GM21786 (cell line): ENCODE measurements around the gene CEP41.

ENCODE experiments used
- ATAC-seq: cut with Tn5 transposase; IDR thresholded peaks from one replicate; pipeline ENCODE4 v1.9.1; 2021; ENCODE audit not compliant: unreplicated experiment

CEP41 gene

GRCh38 chr7:130371046-130371445 is 69.8 kb downstream of the CEP41 start:
- no peak for ATAC-seq

DNA sequence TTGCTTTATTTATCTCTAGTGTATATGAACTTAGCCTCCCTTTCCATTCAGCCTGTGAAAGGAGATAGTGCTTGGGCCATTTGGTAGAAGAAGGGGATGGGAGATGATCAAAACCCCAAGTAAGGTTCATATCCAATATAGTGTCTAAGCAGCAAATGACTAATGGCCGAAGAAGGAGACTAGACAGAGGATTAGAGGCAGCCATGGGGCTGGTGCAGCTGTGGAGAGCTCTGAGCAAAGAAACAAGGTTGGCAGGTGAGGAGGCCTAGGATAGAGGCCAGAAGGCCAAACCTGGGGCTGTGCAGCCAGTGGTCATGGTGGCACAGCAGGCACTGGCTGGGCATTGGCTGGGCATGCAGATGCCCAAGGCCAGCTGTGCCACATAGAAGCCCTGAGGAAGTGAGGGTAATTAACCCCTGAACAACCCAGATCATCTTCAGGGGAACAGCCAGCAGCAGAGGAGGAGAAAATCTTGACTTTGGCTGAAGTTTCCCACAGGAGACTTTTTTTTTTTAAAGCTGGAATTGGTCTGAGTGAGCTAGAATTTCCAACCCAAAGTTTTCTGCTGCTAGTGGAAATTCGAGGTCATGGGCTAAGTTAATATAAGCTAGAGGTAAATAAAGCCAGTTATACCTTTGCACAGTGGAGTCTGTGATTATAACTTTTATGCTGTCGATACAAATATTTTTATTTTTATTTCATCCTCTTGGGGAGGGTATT is 70.8 kb downstream of the CEP41 start:
- ATAC-seq = no peak

GRCh38 chr7:130369110-130369711 is 71.6 kb downstream of the CEP41 start:
- ATAC-seq = no peak

DNA sequence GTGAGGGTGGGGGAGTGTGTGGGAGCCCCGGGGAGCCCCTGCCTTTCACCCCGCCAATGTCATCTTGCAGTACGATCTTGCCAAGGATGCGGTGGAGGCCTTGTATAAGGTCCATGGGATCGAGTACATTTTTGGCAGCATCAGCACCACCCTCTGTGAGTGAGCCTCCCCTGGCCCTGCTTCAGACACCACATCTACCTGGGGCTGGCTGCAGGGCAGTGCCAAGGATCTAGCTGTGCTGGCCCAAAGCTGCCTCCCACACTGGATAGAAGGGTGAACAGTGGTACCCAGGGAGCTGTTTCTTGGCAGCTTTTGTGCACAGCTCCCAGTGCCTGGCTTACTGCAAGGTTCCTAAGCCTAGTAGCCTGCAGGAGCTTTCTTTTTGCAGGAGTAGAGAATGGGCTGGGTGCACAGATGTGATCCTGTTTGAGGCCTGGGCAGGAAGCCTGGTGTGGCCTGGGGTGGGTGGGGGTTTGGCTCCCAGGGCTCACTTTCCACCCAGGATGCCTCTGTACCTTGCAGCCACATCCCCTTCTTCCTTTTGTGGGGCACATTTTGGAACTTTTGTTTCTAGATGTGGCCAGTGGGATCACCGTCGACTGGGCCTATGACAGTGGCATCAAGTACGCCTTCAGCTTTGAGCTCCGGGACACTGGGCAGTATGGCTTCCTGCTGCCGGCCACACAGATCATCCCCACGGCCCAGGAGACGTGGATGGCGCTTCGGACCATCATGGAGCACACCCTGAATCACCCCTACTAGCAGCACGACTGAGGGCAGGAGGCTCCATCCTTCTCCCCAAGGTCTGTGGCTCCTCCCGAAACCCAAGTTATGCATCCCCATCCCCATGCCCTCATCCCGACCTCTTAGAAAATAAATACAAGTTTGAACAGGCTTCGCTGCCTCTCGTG is 72.7 kb downstream of the CEP41 start:
- ATAC-seq = no peak

DNA sequence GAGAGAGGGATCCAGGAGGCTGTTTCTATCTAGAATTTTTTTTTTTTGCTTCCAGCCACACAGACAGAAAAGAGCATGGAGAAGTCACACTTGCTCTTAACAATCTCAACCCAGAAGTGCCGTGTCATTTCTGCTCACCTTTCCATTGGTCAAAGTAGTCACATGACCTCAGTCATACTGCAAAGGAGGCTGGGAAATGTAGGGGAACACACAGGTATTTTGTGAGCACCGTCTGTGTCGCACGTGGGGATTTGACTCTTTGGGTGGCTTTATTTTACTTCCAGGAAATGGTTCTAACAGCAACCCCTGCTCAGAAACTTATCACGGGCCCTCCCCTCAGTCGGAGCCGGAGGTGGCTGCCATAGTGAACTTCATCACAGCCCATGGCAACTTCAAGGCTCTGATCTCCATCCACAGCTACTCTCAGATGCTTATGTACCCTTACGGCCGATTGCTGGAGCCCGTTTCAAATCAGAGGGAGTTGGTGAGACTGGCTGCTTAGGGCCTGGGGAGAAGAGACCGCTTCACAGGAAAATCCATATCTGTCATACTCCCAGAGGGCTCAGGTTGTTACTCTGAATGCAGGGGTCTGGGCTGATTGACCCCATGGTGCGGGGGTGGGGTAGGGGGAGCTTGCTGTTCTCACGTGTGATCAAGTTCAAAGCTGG is 73.6 kb downstream of the CEP41 start:
- no peak for ATAC-seq

- no peak for ATAC-seq
These were observed 74.3 kb downstream of the CEP41 start for GRCh38 chr7:130366564-130366963.

GRCh38 chr7:130365511-130366441 is 75.0 kb downstream of the CEP41 start:
- ATAC-seq = peak; percentile 48

DNA sequence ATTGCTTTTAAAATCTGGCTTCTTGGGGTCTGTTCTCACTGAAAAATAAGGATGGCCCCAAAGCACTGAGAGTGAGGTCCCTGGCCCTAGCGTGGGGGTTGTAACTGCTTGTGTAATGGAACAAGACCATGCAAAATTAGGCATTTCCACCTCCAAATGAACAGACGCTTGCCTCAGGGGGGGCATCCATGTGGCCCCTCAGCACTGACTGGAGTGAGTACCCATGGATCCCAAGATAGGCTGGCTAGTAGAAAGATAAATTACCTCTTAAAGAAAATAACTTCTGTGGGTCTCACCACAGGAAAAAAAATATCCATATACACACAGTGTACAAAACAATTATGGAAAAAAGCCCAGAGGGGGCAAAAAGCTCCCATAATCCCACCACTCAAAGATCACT is 75.7 kb downstream of the CEP41 start:
- ATAC-seq = no peak

DNA sequence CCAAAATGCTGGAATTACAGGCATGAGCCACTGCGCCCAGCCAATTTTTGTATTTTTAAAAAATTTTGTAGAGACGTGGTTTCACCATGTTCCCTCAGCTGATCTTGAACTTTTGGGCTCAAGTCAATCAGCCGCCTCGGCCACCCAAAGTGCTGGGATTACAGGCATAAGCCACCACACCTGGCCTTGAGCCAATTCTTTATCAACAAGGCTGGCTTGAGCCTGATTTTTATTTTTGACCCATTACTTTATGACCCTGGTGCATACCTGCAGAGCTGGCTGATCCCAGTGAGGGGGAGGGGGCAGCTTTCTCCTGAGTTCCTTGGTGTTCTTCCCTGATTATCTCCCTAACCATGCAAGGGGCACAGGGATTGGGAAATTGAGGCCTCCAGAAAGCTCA is 76.4 kb downstream of the CEP41 start:
- ATAC-seq = no peak

- no peak for ATAC-seq
These were observed 77.6 kb downstream of the CEP41 start for GRCh38 chr7:130363026-130363847.

- no peak for ATAC-seq
These were observed 78.5 kb downstream of the CEP41 start for GRCh38 chr7:130362251-130362816.

DNA sequence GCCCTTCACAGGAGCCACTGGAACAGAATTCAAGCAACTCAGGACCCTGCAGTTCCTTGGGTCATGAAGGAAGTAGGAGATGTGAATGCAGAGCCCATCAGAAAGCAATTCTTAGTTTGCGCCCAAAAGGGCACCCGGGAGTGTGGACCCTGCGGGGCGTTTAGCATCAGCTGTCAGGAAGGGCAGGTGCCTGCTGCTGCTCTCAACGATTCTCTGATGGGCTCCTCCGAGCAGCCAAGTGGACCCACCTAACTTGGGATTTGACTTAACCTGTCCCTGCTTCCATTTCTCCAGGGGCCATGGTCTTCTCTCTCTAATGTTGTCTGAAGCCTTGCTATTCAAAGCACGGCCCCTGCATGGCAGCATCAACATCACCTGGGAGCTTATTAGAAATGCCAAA is 79.1 kb downstream of the CEP41 start:
- ATAC-seq = no peak

DNA sequence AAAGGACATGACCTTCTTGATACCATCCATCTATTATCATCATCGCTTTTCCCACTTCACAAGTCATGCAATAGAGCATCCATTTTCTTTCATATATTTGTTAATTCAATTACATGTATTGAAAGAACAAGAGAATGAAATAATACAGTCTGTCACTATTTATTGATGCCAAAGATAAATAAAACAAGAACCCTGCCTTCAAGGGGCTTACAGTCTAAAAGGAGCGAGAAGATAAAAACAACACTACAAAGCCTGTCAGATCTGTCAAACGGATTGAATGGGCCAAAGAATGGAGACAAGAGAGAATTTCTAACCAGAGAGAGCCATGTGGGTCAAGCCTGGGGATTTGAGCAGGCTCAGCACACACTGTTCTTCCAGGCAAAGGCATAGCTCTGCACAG is 80.3 kb downstream of the CEP41 start:
- no peak for ATAC-seq

GRCh38 chr7:130359276-130359857 is 81.4 kb downstream of the CEP41 start:
- ATAC-seq = no peak

DNA sequence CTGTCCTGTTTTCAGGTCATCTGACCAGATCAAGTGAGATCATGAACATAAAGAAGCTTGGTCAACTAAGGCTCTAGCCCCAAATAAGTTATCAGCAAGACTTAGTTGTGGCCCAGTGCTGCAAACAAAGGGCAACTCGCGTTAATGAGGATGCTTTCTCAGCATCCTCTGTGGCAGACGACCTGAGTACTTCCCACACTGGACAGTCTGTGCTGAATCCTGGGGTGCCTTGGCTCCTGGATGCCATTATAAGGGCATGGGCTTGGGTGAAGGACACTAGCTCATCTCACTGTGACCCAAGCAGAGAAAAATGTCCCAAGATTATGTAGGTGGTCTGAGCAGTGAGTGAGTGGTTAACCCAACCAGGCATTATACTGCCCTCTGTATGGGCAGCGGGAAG is 82.3 kb downstream of the CEP41 start:
- ATAC-seq = no peak

DNA sequence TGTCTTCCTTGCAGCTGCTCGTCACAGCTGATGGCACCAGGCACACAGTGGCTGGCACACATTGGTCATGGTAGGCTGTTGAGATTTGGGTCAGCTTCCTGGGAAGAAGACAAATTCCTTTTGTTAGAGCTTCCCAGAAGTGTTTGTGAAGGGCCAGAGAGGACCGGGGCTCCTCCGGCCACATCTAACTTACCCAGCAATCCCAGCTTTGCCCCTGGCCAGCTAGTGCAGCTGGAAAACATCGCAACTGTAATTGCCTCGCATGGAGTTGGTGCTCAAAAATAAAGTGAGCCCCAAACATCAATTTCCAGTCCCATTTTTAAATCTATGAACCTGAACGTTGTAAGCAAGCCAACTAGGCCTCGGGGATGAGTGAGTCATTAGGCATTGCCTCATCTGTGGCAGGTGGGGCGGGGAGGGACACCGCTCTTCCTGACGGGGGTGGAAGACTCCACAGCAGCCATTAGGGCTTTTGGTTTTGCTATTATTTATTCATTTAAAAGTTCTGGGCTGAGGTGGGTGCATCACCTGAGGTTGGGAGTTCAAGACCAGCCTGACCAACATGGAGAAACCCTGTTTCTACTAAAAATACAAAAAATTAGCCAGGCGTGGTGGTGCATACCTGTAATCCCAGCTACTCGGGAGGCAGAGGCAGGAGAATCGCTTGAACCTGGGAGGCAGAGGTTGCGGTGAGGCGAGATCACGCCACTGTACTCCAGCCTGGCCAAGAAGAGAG is 83.8 kb downstream of the CEP41 start:
- no peak for ATAC-seq

DNA sequence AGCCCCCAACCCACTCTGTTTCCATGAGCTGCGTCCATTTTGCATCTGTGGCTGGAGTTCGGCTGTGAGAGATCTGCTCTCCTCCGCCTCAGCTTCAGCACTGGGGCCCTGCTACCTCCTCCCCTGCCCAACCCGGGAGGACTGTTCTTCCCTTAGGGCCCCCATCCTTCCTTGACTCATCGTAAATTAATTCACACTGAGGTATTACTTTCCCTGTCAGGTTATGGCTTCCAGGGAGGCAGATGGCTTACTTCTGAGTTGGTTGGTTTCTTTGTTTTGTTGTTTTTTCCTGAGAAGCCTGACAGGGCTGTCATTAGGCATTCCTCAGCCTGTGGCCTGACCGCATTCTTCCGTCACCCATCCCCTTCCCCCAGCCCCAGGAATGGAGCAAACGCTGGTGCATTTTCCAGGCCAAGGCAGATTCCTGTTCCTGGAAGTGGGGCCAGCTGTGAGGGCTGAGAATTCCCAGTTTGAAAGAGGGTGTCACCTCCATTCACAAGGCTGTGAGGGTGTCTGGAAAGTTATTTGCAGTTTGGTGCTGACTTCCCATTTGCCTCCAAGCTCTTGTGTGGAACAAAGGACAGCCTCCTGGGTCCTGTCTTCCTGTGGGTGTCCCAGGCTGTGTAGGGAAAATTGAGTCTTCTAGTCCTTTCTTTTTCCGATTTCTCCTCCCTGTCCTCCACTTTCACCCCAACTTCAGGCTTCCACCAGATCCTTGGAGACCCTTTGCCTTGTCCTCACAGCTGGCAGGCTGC is 84.5 kb downstream of the CEP41 start:
- ATAC-seq = no peak
